Hepatocyte (in vitro differentiated cells): ENCODE data around the gene GREM2.

Experiments used
- CTCF ChIP-seq: fragments of 200-600 bp; sonication (generic); IDR thresholded peaks from 2 replicates; pipeline ENCODE4 v1.5.1; 2016; ENCODE audit warnings: antibody characterized with exemption, mild to moderate bottlenecking; ENCODE audit not compliant: poor library complexity
- EZH2 ChIP-seq: fragments of 200-600 bp; sonication (generic); IDR thresholded peaks from 2 replicates; pipeline ENCODE4 v1.6.1; 2016; ENCODE audit warnings: antibody characterized with exemption, mild to moderate bottlenecking, borderline replicate concordance
- EZH2phosphoT487 ChIP-seq: fragments of 200-600 bp; sonication (generic); IDR thresholded peaks from one replicate; pipeline ENCODE4 v1.6.1; 2018; ENCODE audit warnings: antibody characterized with exemption, mild to moderate bottlenecking, low read depth, moderate library complexity; ENCODE audit not compliant: unreplicated experiment, severe bottlenecking

- TF ChIP-seq CTCF = no peak
- TF ChIP-seq EZH2 = no peak
- no peak for TF ChIP-seq EZH2phosphoT487
These were observed 856 bp upstream of the GREM2 start for GRCh38 chr1:240612811-240613210.
